Activated CD4-positive, CD25-positive, alpha-beta regulatory T cell (primary cell): ENCODE measurements around the gene BPTF.
"Not testable (repeated sequence)": the region's sequence is repeated elsewhere in the genome, so short reads cannot be mapped to it uniquely, and the experiment has no call there.

Experiments used
- DNase-seq, 4 experiments: peaks; one replicate each; lab custom pipeline; 2025; lab: John Stamatoyannopoulos, UW

BPTF gene

DNA sequence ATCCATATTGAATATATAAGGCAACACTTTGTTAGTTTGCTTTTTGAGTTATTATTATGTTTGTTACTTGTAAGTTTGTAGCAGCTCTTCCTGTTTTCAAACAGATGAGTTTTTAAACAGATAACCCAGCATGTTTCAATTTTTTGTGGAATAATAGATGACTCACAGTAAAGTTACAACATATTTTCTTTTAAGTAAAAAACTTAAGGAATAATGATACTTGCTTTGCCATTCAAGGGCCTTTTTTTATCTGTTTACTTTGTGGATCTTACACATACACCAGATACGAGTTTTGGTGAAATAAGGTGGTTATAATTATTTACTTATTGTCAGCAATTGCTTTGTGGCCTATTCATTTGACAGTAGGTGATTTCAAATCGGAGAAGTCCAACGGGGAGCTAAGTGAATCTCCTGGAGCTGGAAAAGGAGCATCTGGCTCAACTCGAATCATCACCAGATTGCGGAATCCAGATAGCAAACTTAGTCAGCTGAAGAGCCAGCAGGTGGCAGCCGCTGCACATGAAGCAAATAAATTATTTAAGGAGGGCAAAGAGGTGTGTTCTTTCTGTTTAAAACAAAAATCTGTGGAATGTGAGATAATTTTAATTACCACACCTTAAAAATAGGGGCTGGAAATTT lies 66.3 kb downstream of the BPTF start:
- DNase-seq, result no peak

DNA sequence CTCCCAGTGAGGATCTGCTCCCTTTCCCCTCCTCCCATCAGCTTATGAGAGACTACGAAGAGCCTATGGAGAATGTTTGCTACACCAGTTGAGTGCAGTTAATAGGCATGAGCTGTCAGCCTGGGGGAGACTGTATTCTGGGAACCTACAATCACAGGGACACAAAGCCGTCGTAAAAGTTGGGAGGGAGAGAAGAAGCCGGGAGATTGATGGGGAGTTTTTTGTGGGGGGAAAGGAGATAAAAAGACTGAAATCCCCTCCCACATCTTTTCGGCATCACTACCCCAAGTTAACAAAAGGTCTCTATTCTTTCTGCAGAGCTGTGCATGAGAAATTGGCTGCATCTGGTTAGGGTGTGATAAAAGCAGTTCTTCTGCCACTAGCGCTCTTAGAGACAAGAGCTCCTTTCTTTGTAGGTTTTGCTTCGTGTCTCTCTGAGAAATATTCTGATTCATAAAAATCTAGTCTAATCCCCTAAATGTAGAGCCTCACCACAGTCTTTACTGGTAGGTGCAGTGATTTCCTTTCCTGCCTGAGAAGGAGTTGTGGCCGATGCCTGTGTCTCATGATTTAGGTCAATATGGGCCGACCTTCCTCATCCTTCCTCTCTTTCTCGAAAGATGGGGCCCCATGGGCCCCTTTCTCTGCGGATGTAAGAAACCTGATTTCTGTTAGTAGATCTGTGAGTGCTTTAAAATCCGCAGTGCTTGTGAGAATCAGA lies 77.4 kb downstream of the BPTF start:
- no peak for DNase-seq

DNA sequence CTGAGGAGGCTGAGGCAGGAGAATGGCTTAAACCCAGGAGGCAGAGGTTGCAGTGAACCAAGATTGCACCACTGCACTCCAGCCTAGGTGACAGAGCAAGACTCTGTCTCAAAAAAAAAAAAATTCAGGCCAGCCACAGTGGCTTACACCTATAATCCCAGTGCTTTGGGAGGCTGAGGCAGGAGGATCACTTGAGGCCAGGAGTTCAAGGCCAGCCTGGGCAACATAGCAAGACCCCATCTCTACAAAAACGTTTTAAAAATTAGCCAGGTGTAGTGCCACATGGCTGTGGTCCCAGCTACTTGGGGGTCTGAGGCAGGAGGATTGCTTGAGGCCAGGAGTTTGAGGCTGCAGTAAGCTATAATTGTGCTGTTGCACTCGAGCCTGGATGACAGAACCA lies 80.0 kb downstream of the BPTF start:
- DNase-seq, result not testable (repeated sequence)

DNA sequence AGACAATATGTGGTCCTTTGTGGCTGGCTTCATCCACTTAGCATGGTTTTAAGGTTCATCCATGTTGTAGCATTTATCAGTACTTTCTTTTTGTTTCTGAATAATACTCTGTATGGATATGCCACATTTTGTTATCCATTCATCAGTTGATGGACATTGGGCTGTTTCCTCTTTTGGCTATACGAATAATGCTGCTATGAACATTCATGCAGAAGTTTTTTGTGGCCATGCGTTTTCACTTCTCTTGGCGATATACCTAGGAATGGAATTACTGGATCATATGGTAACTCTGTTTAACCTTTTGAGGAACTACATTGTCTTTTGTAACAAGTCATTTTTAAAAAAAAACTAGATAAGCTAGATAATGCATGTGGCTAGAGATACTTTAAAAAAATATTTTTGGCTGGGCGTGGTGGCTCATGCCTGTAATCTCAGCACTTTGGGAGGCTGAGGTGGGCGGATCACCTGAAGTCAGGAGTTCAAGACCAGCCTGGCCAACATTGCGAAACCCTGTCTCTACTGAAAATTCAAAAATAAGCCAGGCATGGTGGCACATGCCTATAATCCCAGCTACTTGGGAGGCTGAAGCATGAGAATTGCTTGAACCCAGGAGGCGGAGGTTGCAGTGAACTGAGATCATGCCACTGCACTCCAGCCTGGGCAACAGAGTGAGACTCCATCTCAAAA lies 85.0 kb downstream of the BPTF start:
- not testable (repeated sequence) for DNase-seq

DNA sequence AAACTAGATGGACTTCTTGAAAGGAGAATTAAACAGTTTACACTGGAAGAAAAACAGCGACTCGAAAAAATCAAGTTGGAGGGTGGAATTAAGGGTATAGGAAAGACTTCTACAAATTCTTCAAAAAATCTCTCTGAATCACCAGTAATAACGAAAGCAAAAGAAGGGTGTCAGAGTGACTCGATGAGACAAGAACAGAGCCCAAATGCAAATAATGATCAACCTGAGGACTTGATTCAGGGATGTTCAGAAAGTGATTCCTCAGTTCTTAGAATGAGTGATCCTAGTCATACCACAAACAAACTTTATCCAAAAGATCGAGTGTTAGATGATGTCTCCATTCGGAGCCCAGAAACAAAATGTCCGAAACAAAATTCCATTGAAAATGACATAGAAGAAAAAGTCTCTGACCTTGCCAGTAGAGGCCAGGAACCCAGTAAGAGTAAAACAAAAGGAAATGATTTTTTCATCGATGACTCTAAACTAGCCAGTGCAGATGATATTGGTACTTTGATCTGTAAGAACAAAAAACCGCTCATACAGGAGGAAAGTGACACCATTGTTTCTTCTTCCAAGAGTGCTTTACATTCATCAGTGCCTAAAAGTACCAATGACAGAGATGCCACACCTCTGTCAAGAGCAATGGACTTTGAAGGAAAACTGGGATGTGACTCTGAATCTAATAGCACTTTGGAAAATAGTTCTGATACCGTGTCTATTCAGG lies 85.9 kb downstream of the BPTF start:
- no peak for DNase-seq

DNA sequence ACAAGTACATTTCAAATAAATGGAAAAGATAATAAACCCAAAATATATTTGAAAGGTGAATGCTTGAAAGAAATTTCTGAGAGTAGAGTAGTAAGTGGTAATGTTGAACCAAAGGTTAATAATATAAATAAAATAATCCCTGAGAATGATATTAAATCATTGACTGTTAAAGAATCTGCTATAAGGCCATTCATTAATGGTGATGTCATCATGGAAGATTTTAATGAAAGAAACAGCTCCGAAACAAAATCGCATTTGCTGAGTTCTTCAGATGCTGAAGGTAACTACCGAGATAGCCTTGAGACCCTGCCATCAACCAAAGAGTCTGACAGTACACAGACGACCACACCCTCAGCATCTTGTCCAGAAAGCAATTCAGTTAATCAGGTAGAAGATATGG lies 86.8 kb downstream of the BPTF start:
- DNase-seq, result no peak

DNA sequence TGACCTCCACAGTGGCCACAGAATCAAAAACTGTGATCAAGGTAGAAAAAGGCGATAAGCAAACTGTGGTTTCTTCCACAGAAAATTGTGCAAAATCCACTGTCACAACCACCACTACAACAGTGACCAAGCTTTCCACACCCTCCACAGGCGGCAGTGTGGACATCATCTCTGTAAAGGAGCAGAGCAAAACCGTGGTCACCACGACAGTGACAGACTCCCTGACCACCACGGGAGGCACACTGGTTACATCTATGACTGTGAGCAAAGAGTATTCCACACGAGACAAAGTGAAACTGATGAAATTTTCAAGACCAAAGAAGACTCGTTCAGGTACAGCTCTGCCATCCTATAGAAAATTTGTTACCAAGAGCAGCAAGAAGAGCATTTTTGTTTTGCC lies 87.4 kb downstream of the BPTF start:
- no peak for DNase-seq

DNA sequence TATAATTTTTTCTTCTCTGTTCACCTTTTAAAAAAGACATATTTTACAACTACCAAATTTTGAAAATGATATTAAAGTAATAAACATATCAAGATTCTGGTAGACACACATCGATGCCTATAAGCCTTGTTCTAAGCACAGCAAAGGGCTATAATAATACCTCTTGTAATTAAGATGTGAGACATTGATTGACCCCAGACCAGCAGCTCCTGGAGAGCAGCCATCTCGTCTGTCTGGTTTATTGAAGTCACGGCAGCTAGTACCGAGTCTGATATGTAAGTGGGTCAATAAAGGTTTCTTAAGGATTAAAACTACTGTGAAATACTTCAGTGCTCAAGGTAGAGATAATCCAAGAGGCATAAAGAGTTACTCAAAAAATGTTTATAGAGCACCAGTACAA lies 94.9 kb downstream of the BPTF start:
- DNase-seq, result no peak

DNA sequence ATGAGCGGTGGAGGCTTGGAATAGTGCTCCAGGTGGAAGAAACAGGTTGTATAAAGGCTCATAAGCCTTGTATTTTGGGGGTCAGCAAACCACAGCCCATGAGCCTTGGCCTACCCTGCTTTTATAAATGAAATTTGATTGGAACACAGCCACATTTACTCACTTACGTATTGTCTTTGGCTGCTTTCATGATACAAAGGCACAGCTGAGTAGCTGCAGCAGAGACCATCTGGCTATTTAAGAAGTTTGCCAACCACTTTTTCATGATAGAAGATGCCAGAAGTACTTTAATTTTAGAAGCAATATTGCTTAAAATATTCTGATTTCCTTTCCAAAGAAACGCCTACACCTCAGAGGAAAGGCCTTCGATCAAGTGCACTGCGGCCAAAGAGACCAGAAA lies 97.2 kb downstream of the BPTF start:
- DNase-seq, result no peak

DNA sequence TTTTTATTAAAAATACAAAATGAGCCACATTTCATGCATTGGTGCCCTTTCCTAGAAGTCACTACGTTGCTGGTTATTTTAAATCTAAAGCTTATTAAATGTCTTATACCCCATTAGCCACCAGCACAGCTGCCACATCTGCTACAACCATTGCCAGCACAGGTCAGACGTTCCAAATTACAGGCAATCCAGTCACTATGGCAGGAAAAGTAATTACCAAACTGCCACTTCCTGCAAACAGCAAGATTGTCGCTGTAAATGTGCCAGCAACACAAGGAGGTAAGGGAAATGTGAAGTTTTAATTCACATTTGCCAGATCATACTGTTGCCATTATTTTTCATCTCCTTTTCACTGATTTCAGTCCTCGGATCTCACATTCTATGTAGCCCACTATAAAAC lies 103.5 kb downstream of the BPTF start:
- DNase-seq, result not testable (repeated sequence)

DNA sequence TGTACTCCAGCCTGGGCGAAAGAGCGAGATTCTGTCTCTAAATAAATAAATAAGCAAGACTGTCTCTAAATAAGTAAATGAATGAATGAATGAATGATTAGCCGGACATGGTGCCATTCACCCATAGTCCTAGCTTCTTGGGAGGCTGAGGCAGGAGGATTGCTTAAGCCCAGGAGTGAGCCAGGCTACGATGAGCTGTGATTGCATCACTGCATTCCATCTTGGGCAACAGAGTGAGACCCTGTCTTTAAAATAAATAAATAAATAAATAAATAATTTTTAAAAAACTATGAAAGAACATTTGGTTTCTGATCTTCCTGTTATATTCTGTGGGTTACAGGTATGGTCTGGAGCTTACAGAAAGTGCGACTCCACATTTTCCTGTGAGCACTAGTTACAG lies 105.9 kb downstream of the BPTF start:
- DNase-seq, result no peak

DNA sequence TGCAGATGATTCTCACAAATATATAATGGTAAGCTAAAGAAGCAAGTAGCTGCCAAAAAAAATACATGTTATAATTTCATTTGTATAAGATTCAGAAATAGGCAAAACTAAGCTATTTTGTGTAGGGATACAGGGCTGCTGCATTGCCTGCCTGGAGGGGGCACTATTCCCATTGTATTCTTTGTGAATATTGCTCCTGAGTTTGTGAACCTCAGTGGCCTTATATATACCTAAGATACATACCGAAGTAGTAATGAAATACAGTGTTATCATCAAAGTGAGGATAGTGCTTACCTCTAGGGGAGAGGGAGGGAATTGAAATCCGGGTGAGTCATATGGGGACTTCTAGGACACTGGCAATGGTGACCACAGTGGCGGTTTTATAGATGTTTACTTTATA lies 117.5 kb downstream of the BPTF start:
- no peak for DNase-seq

DNA sequence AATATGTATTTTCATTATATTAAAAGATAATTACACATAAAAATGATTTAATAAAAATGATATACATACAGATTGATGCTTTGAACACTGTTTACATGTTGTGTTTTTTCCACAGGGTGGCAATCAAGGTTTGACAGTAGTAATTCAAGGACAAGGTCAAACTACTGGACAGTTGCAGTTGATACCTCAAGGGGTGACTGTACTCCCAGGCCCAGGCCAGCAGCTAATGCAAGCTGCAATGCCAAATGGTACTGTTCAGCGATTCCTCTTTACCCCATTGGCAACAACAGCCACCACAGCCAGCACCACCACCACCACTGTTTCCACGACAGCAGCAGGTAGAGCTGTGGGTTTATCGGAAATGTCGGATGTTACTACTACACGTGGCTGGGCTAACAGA lies 118.7 kb downstream of the BPTF start:
- DNase-seq, result no peak

DNA sequence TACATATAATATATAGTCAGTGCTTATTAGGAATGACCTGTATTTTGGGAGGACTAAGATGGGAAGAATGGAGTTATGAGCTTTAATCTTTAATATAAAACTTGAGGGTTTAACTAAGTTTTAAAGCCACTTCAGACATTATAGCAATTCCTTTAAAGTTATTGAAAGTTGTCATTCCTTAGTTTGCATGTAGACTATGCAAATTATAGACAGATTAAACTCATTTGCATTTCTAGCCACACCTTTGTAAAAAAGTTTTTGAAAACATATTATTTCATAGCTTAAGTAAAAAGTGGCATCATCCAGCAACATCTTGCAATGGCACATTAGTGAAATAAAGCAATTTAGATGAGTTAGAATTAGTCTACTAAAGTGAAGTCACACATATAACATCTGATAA lies 121.2 kb downstream of the BPTF start:
- no peak for DNase-seq

DNA sequence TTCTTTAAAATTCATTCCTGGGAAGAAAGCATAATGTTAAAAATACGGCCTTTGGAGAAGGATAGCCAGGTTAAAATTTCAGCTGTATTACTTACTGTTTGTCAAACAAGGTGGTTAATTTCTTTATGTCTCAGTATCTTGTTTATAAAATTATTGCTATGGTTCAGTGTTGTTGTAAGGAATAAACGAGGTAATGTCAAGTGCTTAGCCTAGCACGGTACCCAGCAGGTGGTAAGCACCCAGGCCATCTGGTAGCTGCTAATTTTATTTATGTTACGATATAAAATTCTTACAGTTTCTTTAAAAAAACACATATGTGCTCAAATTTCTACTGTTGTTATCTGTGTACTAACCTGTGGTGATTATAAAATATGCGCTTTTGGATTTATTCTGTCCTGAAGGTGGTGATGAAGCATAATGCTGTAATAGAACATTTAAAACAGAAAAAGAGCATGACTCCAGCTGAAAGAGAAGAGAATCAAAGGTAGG lies 122.1 kb downstream of the BPTF start:
- no peak for DNase-seq

DNA sequence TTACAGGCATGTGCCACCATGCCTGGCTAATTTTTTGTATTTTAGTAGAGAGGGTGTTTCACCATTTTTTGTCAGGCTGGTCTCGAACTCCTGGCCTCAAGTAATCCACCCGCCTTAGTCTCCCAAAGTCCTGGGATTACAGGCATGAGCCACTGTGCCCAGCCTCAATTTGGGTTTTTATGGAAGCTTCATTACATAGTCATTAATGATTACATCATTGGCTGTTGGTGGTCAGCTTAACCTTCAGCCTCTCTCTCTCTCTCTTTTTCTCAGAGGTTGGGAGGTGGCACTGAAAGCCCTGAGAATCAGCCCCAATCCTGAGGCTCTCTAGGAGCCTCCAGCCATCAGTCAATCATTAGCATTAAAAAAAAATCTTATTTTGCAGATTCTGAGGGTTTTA lies 125.6 kb downstream of the BPTF start:
- DNase-seq, result no peak

DNA sequence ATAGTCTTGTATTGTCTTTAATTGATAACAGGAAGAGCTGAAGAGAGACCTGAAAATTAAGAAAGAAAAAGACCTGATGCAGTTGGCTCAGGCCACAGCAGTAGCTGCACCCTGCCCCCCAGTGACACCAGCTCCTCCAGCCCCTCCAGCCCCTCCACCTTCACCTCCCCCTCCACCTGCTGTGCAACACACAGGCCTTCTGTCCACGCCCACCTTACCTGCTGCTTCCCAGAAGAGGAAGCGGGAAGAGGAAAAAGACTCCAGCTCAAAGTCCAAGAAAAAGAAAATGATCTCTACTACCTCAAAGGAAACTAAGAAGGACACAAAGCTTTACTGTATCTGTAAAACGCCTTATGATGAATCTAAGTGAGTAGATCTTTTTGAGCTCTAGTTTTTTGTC lies 134.2 kb downstream of the BPTF start:
- no peak for DNase-seq

DNA sequence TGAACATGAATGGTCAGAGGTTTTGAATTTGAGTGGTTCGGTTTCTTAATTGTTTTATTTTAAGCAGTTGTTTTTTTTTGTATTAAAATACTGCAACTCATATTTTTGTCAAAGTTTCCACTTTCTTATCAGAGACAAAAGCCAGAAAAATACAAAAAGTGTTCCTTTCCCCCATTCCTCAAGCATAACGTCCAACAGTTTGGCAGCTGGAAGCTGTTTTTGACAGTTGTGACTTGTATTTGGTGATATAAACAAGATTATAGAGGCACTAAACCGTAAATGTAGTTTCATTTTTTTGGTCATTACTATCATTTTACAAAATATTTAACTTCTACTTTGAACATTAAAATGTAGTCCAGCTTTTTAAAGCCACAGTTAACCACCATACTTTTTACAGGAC lies 135.0 kb downstream of the BPTF start:
- not testable (repeated sequence) for DNase-seq

DNA sequence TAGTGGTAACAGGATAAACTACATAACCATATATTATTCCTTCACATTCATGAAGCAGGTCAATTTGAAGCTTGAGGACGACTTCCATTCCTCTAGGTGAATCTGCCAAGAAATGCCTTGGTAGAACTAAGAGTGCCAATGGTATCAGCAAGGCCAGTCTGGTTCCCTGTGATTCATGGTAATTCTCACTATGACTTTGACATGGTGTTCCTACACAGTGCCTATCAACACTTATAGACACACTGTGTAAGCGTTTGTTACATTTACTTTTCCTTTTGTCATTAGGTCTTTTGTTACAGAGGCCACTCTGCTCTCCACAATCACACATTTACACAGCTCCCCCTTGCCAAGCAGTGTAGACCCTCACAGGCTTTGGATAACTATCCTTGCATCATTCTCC lies 136.9 kb downstream of the BPTF start:
- DNase-seq, result not testable (repeated sequence)

DNA sequence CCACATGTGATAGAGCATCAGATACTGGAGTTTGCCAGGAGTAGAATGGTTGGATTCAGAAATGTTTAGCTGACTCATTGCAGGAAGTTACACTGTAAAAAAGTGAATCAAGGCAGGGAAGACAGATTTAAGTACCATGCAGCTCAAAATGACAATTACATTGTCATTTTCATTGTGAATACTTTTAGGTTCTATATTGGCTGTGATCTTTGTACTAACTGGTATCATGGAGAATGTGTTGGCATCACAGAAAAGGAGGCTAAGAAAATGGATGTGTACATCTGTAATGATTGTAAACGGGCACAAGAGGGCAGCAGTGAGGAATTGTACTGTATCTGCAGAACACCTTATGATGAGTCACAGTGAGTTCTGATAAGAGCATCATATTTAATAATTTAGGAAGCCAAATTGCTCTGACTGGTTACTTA lies 137.9 kb downstream of the BPTF start:
- DNase-seq, result peak; percentile 33 to 55 (median 52)

DNA sequence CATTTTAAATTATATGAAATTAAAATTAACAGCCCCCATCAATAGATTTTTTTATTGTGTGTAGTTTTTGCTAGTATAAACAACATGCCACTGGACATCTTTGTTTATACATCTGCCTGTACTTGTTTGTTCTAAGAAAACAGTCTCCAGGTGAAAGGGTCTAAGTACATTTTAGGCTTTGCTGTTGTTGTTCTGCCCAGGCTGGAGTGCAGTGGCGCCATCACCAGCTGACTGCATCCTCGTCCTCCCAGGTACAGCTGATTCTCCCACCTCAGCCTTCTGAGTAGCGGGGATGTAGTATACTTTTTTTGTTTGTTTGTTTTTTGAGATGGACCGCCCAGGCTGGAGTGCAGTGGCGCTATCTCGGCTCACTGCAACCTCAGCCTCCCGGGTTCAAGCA lies 145.5 kb downstream of the BPTF start:
- no peak for DNase-seq

DNA sequence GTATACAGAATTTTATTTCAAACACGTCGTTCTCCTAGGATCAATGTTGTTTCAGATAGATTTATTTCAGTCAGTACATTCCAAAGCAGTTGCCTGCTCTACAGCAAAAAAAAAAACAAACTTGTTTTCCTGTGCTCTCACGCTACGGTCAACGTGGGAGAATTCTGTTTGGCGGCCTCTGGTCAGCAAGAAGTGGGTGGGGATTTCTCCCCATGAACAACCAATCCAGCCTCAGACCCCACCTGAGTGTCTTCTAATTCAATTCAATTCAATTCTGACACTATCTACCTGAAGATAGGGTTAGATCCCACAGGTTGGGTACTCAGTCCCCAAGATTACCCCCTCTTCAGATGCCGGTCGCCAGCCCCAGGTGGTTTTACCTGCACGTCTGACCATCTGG lies 148.9 kb downstream of the BPTF start:
- no peak for DNase-seq
